Activated CD4-positive, alpha-beta T cell treated with anti-CD3 and anti-CD28 coated beads, Interleukin-2, amount 10 ng/mL, durations not matched to agents 7 days and 5 days (primary cell): ENCODE results near the gene RHBDL3. TPM values are rescaled to one million over a fixed set of nuclear protein-coding genes. Genes with fewer than 3 reads are reported as not detected.

Source experiments
- CTCF ChIA-PET: fragments of 350-600 bp; sonication (Branson Sonifier 250); formaldehyde crosslinking; loops from one replicate; lab custom pipeline; 2021; ENCODE audit warnings: antibody characterized with exemption; lab: Charles Lee
- POLR2A ChIA-PET: fragments of 350-600 bp; sonication (Branson Sonifier 250); formaldehyde crosslinking; loops from one replicate; lab custom pipeline; 2021; ENCODE audit warnings: antibody characterized with exemption; lab: Charles Lee
- DNase-seq: peaks from one replicate; pipeline ENCODE4 v3.0.0-alpha.2; 2020
- H3K27ac Mint-ChIP-seq: one replicate; pipeline ENCODE4 v1.8.0; 2021; ENCODE audit warnings: mild to moderate bottlenecking, moderate library complexity, mixed read lengths
- H3K27me3 Mint-ChIP-seq: one replicate; pipeline ENCODE4 v1.8.0; 2021; ENCODE audit warnings: mixed read lengths
- H3K36me3 Mint-ChIP-seq: one replicate; pipeline ENCODE4 v1.8.0; 2021; ENCODE audit warnings: low read depth, mixed read lengths
- H3K4me1 Mint-ChIP-seq: one replicate; pipeline ENCODE4 v1.8.0; 2021; ENCODE audit warnings: mixed read lengths
- H3K4me3 Mint-ChIP-seq: one replicate; pipeline ENCODE4 v1.8.0; 2021; ENCODE audit warnings: mild to moderate bottlenecking, moderate library complexity, mixed read lengths
- H3K9me3 Mint-ChIP-seq: one replicate; pipeline ENCODE4 v1.8.0; 2021; ENCODE audit warnings: mixed read lengths
- total RNA-seq, 2 experiments: library from RNA; stranded (reverse); gene quantifications; one replicate each; pipeline ENCODE4 v1.2.3, GENCODE V29; 2021

The RHBDL3 gene
- total RNA-seq, 2 experiments from 2014 or later = 0.67 to 0.69 TPM

DNA sequence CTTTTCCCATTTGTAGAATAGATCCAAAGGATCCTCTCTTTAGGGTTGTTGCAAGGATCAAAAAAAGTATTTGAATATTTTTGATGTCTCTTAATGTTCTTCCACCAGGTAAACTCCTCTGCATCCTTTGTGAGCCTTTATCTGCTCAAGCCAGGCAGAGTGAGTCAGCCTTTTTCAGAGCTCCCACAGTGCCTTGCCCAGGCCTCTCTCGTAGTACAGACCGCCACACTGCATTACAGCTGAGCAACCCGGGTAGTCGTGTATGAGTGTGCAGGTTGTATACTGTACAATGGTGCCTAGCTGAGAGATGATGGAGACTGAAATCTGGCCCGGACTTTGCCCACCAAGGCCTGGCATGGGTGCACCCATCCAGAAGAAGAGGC is 20.9 kb downstream of the RHBDL3 start:
- ChIA-PET CTCF (interaction anchor here (1.2 kb wide), 1 partner anchor 12 kb away, joined by 3 read pairs; no protein-coding TSS in a partner anchor), POLR2A (no interaction called here)
- Mint-ChIP-seq H3K4me3 (no peak overlapping the region), H3K9me3 (no peaks in the 10 kb centered on the region), H3K36me3 (no peaks in the 10 kb centered on the region), H3K4me1 (peaks cover 2% of the 10 kb centered on the region), H3K27ac (no peak overlapping the region), H3K27me3 (peaks cover 5% of the 10 kb centered on the region)
- no peak for DNase-seq

DNA sequence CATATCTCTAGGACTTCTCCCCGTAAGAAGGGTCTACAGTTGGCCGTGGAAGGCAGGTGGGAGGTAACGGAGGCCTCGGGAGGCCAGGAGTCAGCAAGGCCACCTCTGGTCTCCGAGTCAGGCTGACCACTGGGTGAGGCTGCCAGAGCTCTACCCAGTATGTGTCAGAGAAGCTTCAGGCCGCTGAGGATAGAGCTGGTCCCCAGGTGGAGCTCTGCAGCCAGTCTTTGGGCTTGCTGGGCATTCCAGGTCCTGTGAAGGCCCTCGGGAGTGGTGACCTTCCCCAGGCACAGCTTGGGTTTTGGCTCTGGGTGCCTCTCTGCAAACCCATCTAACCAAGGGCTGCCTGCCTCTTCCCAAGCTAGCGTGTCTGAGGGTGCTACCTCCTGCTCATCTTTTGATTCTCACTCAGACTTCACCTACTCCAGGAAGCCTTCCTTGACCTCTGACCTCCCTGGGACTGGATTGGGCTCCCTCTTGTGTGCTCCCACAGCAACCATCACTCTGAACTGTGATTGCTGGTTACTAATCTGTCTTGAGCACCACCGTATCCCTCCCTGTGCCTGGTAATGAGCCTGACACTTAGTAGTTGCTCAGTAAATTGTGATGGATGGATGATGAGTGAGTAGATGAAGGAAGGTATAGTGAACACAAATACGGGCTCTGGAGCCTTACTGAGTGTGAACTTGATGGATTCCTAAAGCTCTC is 22.3 kb downstream of the RHBDL3 start:
- H3K27ac Mint-ChIP-seq = no peak overlapping the region
- H3K4me3 Mint-ChIP-seq = no peak overlapping the region
- no peak for DNase-seq
- H3K36me3 Mint-ChIP-seq = no peaks in the 10 kb centered on the region
- ChIA-PET CTCF (no interaction called here), POLR2A (no interaction called here)
- peaks cover 5% of the 10 kb centered on the region for H3K27me3 Mint-ChIP-seq
- no peaks in the 10 kb centered on the region for H3K9me3 Mint-ChIP-seq
- H3K4me1 Mint-ChIP-seq = peaks cover 2% of the 10 kb centered on the region

DNA sequence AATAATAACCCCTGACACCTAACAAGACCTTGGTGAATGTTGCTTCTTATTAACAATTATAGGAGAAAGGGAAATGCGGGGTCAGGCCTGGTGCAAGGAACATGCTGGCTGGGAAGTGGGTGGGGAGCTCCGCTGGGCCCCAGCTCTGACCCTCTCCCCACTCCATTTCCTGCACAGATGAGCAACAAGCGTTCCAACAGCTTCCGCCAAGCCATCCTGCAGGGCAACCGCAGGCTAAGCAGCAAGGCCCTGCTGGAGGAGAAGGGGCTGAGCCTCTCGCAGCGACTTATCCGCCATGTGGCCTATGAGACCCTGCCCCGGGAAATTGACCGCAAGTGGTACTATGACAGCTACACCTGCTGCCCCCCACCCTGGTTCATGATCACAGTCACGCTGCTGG is 23.0 kb downstream of the RHBDL3 start:
- Mint-ChIP-seq H3K4me3 (no peak overlapping the region), H3K27ac (no peak overlapping the region), H3K4me1 (peaks cover 2% of the 10 kb centered on the region), H3K36me3 (no peaks in the 10 kb centered on the region), H3K27me3 (peaks cover 5% of the 10 kb centered on the region), H3K9me3 (no peaks in the 10 kb centered on the region)
- no peak for DNase-seq
- ChIA-PET CTCF (no interaction called here), POLR2A (no interaction called here)

DNA sequence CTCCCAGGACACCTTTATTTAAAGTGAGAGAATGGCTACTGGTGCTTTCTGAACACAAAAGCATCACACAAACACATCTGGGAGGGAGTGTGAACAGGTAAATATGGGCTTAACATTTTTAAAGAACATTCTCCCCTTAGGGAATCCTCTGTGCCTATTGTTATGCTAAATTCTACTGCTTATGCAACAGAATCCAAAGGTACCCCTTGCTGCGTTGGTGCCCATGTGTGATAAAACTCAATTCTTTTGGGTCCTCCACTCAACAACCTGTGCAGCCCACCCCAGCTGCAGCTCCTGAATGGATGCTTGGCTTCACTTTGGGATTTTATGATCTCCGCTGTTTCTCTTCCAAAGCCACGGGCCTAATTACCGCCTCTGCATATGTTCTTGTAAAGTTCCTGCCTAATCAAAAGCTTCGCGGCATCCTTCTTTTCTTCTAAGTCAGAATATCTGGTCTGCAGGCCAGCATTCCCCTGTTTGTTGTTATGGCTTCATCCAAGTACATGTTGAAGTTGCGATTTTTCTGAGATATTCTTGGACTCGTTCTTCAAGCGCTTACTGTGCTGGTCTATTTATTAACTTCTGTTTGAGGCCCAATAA is 23.9 kb downstream of the RHBDL3 start:
- ChIA-PET POLR2A (no interaction called here), CTCF (interaction anchor here (0.6 kb wide), 1 partner anchor 75 kb away, joined by 3 read pairs; no protein-coding TSS in a partner anchor)
- no peak for DNase-seq
- H3K27me3 Mint-ChIP-seq = peaks cover 5% of the 10 kb centered on the region
- no peaks in the 10 kb centered on the region for H3K9me3 Mint-ChIP-seq
- peaks cover 2% of the 10 kb centered on the region for H3K4me1 Mint-ChIP-seq
- no peak overlapping the region for H3K27ac Mint-ChIP-seq
- H3K4me3 Mint-ChIP-seq = no peak overlapping the region
- no peaks in the 10 kb centered on the region for H3K36me3 Mint-ChIP-seq

DNA sequence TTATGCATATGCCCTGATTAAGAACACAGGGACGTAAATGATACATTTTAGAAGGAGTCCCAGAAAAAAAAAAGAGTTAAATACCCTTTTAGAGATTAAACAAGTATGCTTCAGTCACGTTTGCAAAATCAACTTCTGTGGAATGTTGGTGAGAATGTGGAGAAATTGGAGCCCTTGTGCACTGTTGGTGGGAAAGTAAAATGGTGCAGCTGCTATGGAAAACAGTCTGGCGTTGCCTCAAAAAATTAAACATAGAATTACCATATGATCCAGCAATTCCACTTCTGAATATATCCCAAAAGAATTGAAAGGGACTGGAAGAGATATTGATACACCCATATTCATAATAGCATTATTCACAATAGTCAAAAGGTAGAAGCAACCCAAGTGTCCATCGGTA is 26.5 kb downstream of the RHBDL3 start:
- H3K4me1 Mint-ChIP-seq = peaks cover 2% of the 10 kb centered on the region

DNA sequence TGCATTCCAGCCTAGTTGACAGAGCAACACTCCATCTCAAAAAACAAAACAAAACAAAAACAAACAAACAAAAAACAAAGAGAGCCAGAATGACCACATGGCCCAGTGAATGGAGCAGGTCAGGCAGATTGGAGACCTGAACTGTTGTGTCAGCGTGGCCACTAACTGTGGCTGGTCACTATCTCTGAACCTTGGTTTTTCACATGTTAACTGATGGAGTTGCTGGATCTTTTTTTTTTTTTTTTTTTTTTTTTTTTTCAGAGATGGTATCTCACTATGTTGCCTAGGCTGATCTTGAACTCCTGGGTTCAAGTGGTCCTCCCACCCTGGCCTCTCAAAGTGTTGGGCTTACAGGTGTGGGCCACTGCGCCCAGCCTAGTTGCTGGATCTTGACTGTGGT is 31.8 kb downstream of the RHBDL3 start:
- H3K27me3 Mint-ChIP-seq = no peaks in the 10 kb centered on the region
- no peak overlapping the region for H3K27ac Mint-ChIP-seq
- ChIA-PET POLR2A (no interaction called here), CTCF (no interaction called here)
- H3K4me3 Mint-ChIP-seq = no peak overlapping the region
- no peak for DNase-seq
- no peaks in the 10 kb centered on the region for H3K4me1 Mint-ChIP-seq
- H3K36me3 Mint-ChIP-seq = no peaks in the 10 kb centered on the region
- no peaks in the 10 kb centered on the region for H3K9me3 Mint-ChIP-seq

More for the DNA sequence above, 26.5 kb downstream of the RHBDL3 start:
- no peak overlapping the region for H3K4me3 Mint-ChIP-seq
- no peaks in the 10 kb centered on the region for H3K9me3 Mint-ChIP-seq
- peaks cover 5% of the 10 kb centered on the region for H3K27me3 Mint-ChIP-seq
- POLR2A ChIA-PET = no interaction called here
- H3K36me3 Mint-ChIP-seq = no peaks in the 10 kb centered on the region
- CTCF ChIA-PET = no interaction called here
- DNase-seq = no peak
- no peak overlapping the region for H3K27ac Mint-ChIP-seq

DNA sequence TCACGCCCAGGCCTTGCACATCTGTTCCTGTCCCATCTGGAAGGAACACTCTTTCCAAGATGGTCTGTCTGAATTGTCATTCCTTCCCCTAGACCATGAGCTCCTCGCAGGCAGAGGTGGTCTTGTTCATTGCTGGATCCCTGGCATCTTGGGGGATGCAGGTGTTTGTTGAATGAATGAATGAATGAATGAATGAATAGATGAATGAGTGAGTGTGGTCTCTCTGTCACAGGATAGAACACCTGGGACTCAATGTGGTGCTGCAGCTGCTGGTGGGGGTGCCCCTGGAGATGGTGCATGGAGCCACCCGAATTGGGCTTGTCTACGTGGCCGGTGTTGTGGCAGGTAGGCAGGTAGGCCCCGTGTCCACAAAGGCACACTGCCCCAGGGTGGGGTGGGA is 32.2 kb downstream of the RHBDL3 start:
- Mint-ChIP-seq H3K4me3 (no peak overlapping the region), H3K27ac (no peak overlapping the region), H3K36me3 (no peaks in the 10 kb centered on the region), H3K27me3 (no peaks in the 10 kb centered on the region), H3K9me3 (no peaks in the 10 kb centered on the region), H3K4me1 (no peaks in the 10 kb centered on the region)
- ChIA-PET CTCF (interaction anchor here (1.0 kb wide), 1 partner anchor 12 kb away, joined by 3 read pairs; no protein-coding TSS in a partner anchor), POLR2A (no interaction called here)
- no peak for DNase-seq

DNA sequence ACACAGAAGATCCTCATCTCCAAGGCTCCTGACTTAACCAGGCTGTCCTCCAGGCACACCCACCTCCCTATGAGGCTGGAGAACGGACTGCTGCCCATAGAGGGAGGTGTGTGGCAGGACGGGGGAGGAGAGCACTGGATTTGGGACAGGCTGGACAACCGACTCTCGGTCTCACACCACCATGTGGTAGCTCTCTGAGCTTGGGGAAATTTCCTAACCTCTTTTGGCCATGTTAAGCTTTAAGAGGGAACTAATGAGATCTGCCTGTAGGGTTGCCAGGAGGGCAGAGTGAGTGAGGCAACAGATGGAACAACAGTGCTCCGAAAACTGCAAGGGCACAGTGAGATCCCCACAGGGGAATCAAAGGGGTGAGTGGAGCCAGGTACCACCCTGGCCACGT is 32.7 kb downstream of the RHBDL3 start:
- no peak for DNase-seq
- no peaks in the 10 kb centered on the region for H3K36me3 Mint-ChIP-seq
- H3K27me3 Mint-ChIP-seq = no peaks in the 10 kb centered on the region
- H3K9me3 Mint-ChIP-seq = no peaks in the 10 kb centered on the region
- H3K4me1 Mint-ChIP-seq = no peaks in the 10 kb centered on the region
- H3K4me3 Mint-ChIP-seq = no peak overlapping the region
- ChIA-PET POLR2A (no interaction called here), CTCF (interaction anchor here (1.0 kb wide), 1 partner anchor 12 kb away, joined by 3 read pairs; no protein-coding TSS in a partner anchor)
- H3K27ac Mint-ChIP-seq = no peak overlapping the region

DNA sequence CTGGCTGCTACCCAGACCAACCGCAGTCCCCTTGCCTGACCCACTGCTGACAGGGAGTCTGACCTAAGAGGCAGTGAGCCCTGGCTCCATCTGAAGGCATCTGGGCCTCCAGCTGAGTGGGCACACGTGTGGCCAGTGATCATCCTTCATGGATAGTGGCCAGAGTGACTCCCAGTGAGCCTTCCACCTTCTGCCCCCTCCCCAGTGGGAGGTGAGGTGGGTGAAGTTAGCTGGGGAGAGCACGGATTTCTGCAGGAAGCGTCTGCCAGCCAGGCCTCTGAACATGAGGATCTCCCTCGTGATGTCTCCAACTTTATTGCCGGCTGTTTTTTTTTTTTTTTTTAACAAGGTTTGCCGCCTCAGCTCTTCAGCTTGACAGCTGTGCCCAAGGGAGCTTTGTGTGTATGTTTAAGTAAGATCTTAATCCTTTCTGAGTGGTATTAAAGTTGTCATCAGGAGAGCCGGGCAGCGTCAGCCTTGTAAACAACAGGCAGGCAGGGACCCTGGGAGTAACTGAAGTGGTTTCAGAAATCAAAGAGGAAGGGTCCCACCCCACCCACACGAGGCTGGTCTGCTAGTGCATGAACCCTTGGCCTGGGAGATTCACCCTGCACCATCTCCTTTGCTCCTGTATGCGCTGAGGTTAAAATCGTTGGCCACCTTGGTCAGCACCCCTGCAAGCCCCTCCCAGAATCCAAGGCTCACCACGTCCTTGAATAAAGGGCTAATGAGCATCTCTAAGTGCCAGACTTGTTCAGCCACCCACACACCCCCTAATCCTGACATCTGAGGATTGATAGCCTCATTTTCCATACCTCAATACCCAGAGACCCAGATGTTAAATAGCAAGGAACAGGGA is 33.3 kb downstream of the RHBDL3 start:
- H3K9me3 Mint-ChIP-seq = no peaks in the 10 kb centered on the region
- no peaks in the 10 kb centered on the region for H3K27me3 Mint-ChIP-seq
- H3K4me1 Mint-ChIP-seq = no peaks in the 10 kb centered on the region
- no peak overlapping the region for H3K4me3 Mint-ChIP-seq
- no peaks in the 10 kb centered on the region for H3K36me3 Mint-ChIP-seq
- ChIA-PET CTCF (interaction anchor here (1.0 kb wide), 1 partner anchor 13 kb away, joined by 3 read pairs; no protein-coding TSS in a partner anchor), POLR2A (no interaction called here)
- no peak for DNase-seq
- no peak overlapping the region for H3K27ac Mint-ChIP-seq

DNA sequence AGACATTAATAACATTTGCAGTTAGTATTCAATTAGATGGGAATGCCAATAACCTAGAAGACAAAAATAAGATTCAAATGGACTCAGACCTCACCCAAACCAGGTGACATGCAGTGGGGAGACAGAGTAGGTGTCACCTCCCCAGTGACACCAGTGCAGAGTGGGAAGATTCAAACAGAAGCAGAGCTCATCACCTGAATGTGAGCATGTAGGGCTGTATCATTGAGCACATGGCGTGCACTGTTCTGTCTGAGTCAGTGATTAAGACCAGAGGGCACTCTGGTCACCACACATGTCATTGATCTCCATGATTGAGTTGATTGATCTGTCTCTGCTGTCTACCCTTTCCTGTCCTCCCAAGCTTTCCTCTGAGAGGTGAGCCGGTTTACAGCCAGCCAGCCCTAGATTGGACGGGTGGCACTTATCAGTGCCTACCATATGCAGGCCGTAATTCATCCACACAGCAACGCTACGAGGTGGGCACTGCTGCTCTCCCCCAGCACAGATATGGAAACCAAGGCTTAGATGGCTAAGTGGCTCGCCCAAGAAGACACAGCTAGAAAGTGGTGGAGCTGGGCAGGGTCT is 34.0 kb downstream of the RHBDL3 start:
- POLR2A ChIA-PET = no interaction called here

DNA sequence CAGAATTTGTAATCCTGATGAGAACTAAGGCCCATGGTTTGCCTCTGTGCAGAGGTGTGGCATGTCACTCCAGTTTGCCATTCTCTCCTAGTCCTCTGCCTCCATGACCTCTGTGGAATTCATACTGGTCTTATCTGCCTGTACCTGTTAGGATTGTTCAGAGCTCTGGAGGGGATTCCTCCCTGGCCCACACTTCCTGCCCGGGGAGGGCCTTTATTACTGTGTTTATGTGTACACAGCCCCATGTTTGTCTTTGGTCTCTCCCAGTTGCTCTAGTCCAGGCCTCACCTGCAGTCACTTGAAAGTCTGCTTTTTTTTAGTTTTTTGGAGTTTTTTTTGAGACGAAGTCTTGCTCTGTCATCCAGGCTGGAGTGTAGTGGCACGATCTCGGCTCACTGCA is 36.4 kb downstream of the RHBDL3 start:
- CTCF ChIA-PET = interaction anchor here (0.6 kb wide), 1 partner anchor 377 kb away, joined by 4 read pairs; no protein-coding TSS in a partner anchor
- POLR2A ChIA-PET = no interaction called here
- H3K27ac Mint-ChIP-seq = no peak overlapping the region
- no peak overlapping the region for H3K4me3 Mint-ChIP-seq
- H3K9me3 Mint-ChIP-seq = no peaks in the 10 kb centered on the region
- H3K4me1 Mint-ChIP-seq = no peaks in the 10 kb centered on the region
- H3K36me3 Mint-ChIP-seq = no peaks in the 10 kb centered on the region
- peaks cover 7% of the 10 kb centered on the region for H3K27me3 Mint-ChIP-seq
- DNase-seq = no peak

More for the DNA sequence above, 34.0 kb downstream of the RHBDL3 start:
- Mint-ChIP-seq H3K36me3 (no peaks in the 10 kb centered on the region), H3K4me1 (no peaks in the 10 kb centered on the region), H3K27ac (no peak overlapping the region), H3K27me3 (peaks cover 3% of the 10 kb centered on the region), H3K9me3 (no peaks in the 10 kb centered on the region), H3K4me3 (no peak overlapping the region)
- CTCF ChIA-PET = interaction anchor here (1.0 kb wide), 1 partner anchor 20 kb away, joined by 3 read pairs; no protein-coding TSS in a partner anchor
- no peak for DNase-seq

DNA sequence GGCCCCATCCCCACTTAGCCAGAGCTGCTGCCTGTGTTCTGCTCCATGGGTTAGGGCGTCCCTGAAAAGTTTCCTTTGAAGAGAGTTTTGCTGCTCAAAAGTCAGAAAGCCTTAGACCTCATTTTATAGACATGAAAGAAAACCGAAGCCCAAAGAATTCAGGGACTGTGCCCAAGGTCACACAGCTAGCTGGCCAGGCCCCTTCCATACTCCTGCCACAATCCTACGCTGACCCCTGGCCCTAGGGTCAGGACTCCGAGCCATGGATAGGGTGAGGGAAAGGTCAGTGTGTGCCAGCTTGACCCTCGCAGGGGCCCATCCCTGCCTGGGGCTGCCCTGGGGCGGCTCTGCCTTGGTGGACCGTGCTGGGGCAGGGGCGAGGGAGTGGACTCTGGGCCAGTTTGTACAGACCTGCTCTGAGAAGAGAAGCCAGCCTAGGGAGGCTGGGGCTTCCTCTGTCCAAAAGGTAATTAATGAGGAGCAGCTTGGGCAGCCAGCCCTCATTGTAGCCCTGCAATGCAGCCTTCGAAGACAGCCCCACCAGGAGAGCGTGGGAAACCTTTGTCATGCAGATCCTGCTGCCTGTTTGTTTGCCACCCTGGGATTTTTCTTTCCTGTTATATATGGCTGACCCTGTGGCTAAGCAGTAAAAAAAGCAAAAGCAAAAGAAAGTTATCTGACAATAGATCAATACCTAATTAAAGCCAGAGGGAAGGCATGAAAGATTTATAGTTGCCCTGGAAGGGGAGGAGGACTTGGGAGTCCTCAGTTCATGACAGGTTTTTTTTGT is 37.4 kb downstream of the RHBDL3 start:
- H3K4me3 Mint-ChIP-seq = no peak overlapping the region
- no peaks in the 10 kb centered on the region for H3K36me3 Mint-ChIP-seq
- ChIA-PET POLR2A (no interaction called here), CTCF (no interaction called here)
- H3K4me1 Mint-ChIP-seq = no peaks in the 10 kb centered on the region
- H3K27ac Mint-ChIP-seq = no peak overlapping the region
- peaks cover 12% of the 10 kb centered on the region for H3K27me3 Mint-ChIP-seq
- DNase-seq = no peak
- H3K9me3 Mint-ChIP-seq = no peaks in the 10 kb centered on the region
